IMR-90 (cell line): ENCODE data around the gene DNTTIP2. TPM values are rescaled to one million over a fixed set of nuclear protein-coding genes. Genes with fewer than 3 reads are reported as not detected.

Experiments used
- ATAC-seq: fragments of 200-7000 bp; cut with Tn5 transposase; 2 replicates; pipeline ENCODE4 v1.9.1; 2020; ENCODE audit warnings: low read depth, mild to moderate bottlenecking, moderate library complexity
- BruUV-seq: library from RNA; stranded (reverse); fragments of 400-500 nt; replicated peaks from 2 replicates; lab custom pipeline; 2021; lab: Mats Ljungman, UMichigan
- CTCF ChIA-PET: fragments of 300-600 bp; formaldehyde crosslinking; extraction: SDS; loops from one replicate; lab custom pipeline; 2021; ENCODE audit warnings: antibody characterized with exemption; lab: Yijun Ruan, JAX
- POLR2A ChIA-PET: fragments of 300-600 bp; sonication (Branson Sonifier 250); formaldehyde crosslinking; loops from one replicate; lab custom pipeline; 2022; ENCODE audit warnings: antibody characterized with exemption; ENCODE audit not compliant: unreplicated experiment; lab: Charles Lee
- DNase-seq: peaks from one replicate; pipeline ENCODE4 v3.0.0; 2013
- H2AFZ ChIP-seq: replicated peaks from 2 replicates; pipeline ENCODE3; 2013; ENCODE audit warnings: low read length, mild to moderate bottlenecking; ENCODE audit not compliant: poor library complexity
- H2AK5ac ChIP-seq: 2 replicates; pipeline ENCODE4 v1.6.1; 2013; ENCODE audit warnings: low read depth, low read length, inconsistent platforms
- H2AK9ac ChIP-seq: replicated peaks from 2 replicates; pipeline ENCODE3; 2013; ENCODE audit warnings: mild to moderate bottlenecking, low read depth, low read length, moderate library complexity; ENCODE audit not compliant: poor library complexity
- H2BK120ac ChIP-seq: 2 replicates; pipeline ENCODE4 v1.6.1; 2013; ENCODE audit warnings: low read depth, low read length, inconsistent platforms
- H2BK15ac ChIP-seq: 3 replicates; pipeline ENCODE4 v1.6.1; 2013; ENCODE audit warnings: low read depth, low read length, inconsistent platforms
- H2BK20ac ChIP-seq: 2 replicates; pipeline ENCODE4 v1.6.1; 2013; ENCODE audit warnings: low read depth, mild to moderate bottlenecking, inconsistent platforms, low read length, moderate library complexity
- H2BK5ac ChIP-seq: 2 replicates; pipeline ENCODE4 v1.6.1; 2013; ENCODE audit warnings: mild to moderate bottlenecking, low read depth, low read length, inconsistent platforms; ENCODE audit not compliant: poor library complexity, severe bottlenecking
- H3K14ac ChIP-seq: replicated peaks from 2 replicates; pipeline ENCODE4 v1.6.1; 2013; ENCODE audit warnings: low read depth, low read length, inconsistent platforms
- H3K18ac ChIP-seq: 2 replicates; pipeline ENCODE4 v1.6.1; 2013; ENCODE audit warnings: low read depth, low read length, control low read depth
- H3K23ac ChIP-seq: 2 replicates; pipeline ENCODE4 v1.6.1; 2013; ENCODE audit warnings: low read depth, low read length, inconsistent platforms
- H3K27ac ChIP-seq: 2 replicates; pipeline ENCODE4 v1.5.1; 2013; ENCODE audit warnings: mild to moderate bottlenecking, control low read depth, low read length; ENCODE audit not compliant: insufficient read depth
- H3K27me3 ChIP-seq: 2 replicates; pipeline ENCODE4 v1.6.1; 2013; ENCODE audit warnings: low read length; ENCODE audit not compliant: control insufficient read depth, insufficient read depth
- H3K36me3 ChIP-seq: 2 replicates; pipeline ENCODE4 v1.6.1; 2013; ENCODE audit warnings: low read length, mixed read lengths; ENCODE audit not compliant: control insufficient read depth, insufficient read depth
- H3K4ac ChIP-seq: 2 replicates; pipeline ENCODE4 v1.6.1; 2013; ENCODE audit warnings: low read depth, low read length, inconsistent platforms
- H3K4me1 ChIP-seq: 2 replicates; pipeline ENCODE4 v1.6.1; 2013; ENCODE audit warnings: low read length, mixed read lengths; ENCODE audit not compliant: control insufficient read depth, insufficient read depth
- H3K4me2 ChIP-seq: 2 replicates; pipeline ENCODE4 v1.6.1; 2013; ENCODE audit warnings: low read depth, mild to moderate bottlenecking, control low read depth, low read length, moderate library complexity
- H3K4me3 ChIP-seq: 2 replicates; pipeline ENCODE4 v1.5.1; 2013; ENCODE audit warnings: low read depth, mild to moderate bottlenecking, control low read depth, low read length, moderate library complexity; ENCODE audit not compliant: insufficient read depth
- H3K56ac ChIP-seq: 2 replicates; pipeline ENCODE4 v1.6.1; 2013; ENCODE audit warnings: low read length, inconsistent platforms; ENCODE audit not compliant: insufficient read depth; ENCODE audit errors: extremely low read depth
- H3K79me1 ChIP-seq, 2 experiments: 2 replicates each; pipeline ENCODE4 v1.6.1; 2013; ENCODE audit warnings: low read length in 2 of 2, inconsistent platforms in 1 of 2, low read depth in 1 of 2
- H3K9ac ChIP-seq: 2 replicates; pipeline ENCODE4 v1.6.1; 2013; ENCODE audit warnings: low read depth, low read length, control low read depth
- H3K9me1 ChIP-seq: 2 replicates; pipeline ENCODE4 v1.6.1; 2013; ENCODE audit warnings: low read length, inconsistent platforms; ENCODE audit not compliant: insufficient read depth
- H3K9me3 ChIP-seq: 2 replicates; pipeline ENCODE4 v1.6.1; 2013; ENCODE audit warnings: low read length; ENCODE audit not compliant: control insufficient read depth, insufficient read depth
- H4K20me1 ChIP-seq: 2 replicates; pipeline ENCODE4 v1.6.1; 2013; ENCODE audit warnings: low read length, inconsistent platforms; ENCODE audit not compliant: insufficient read depth
- H4K5ac ChIP-seq: 2 replicates; pipeline ENCODE4 v1.6.1; 2013; ENCODE audit warnings: mild to moderate bottlenecking, low read depth, low read length, control low read depth
- H4K8ac ChIP-seq, 2 experiments: 2 replicates each; pipeline ENCODE4 v1.6.1; 2013; ENCODE audit warnings: low read depth in 2 of 2, low read length in 2 of 2, control low read depth in 1 of 2, inconsistent platforms in 1 of 2
- H4K91ac ChIP-seq: 2 replicates; pipeline ENCODE4 v1.6.1; 2013; ENCODE audit warnings: low read depth, low read length, inconsistent platforms; ENCODE audit not compliant: insufficient read depth
- MXI1 ChIP-seq: IDR thresholded peaks from 2 replicates; pipeline ENCODE4 v1.6.1; 2012; ENCODE audit warnings: low read depth, mild to moderate bottlenecking, low read length, moderate library complexity, borderline replicate concordance
- NFE2L2 ChIP-seq: fragments of 150-350 bp; IDR thresholded peaks from 2 replicates; pipeline ENCODE4 v1.6.1; 2016; ENCODE audit warnings: low read depth, mild to moderate bottlenecking, low read length
- WGBS, 2 experiments: methylation state at CpG; one replicate each; pipeline versions ENCODE4 v1.1.5 to v1.1.7; 2013; ENCODE audit warnings: missing lambda C conversion rate in 2 of 2; ENCODE audit not compliant: insufficient read length in 1 of 2; ENCODE audit errors: extremely low coverage in 2 of 2; 5-methylcytosine and 5-hydroxymethylcytosine counted together
- dilution Hi-C: fragments of 300-500 bp; cut with HindIII; formaldehyde crosslinking; loops from one replicate; pipeline ENCODE4 v1.14.3; 2018; ENCODE audit warnings: low sequenced_read_pairs; ENCODE audit not compliant: unreplicated experiment
- in situ Hi-C: fragments of 300-500 bp; cut with MboI; formaldehyde crosslinking; loops from 3 replicates; pipeline ENCODE4 v1.14.3; 2019; ENCODE audit warnings: low sequenced_read_pairs, inconsistent platforms, mixed read lengths
- intact Hi-C: fragments of 100-400 bp; cut with micrococcal nuclease; formaldehyde crosslinking; loops from 2 replicates; pipeline ENCODE4 v1.10.0; 2022
- polyA plus RNA-seq, 3 experiments: library from polyadenylated mRNA; depleted of rRNA; stranded (reverse); fragments of >200 nt; gene quantifications; 2 replicates each; pipeline ENCODE4 v1.2.3, GENCODE V29; 2012; ENCODE audit warnings: low replicate concordance in 1 of 3
- total RNA-seq: library from RNA; depleted of rRNA; stranded (reverse); fragments of >200 nt; gene quantifications from 2 replicates; pipeline ENCODE4 v1.2.3, GENCODE V29; 2012

The DNTTIP2 gene
- total and polyA plus RNA-seq, 2 of the 4 experiments (the other 2 are of a cell fraction), result 14.2 to 24.4 TPM

DNA sequence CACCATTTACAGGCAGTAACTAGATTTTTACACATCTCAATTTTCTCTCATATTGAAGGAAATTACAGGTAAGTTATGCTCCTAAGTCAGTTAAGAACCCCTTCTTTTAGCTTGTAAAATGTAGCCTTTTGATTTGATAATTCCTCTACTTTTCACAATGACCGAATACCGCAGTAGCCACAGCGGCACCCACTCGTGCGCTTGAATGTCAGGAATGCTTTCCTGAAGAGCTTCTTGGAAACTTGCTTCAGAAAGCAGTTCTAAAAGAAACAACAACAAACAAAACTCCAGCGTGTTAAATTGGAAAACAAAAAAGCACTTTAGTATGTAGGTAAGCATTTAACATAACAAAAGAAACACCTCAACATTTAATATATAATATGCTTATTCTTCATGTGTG is 9.9 kb upstream of the DNTTIP2 start:
- no peak overlapping the region for H4K5ac ChIP-seq
- no CpG with 5 or more reads among the region's 6 CpGs for WGBS, 2 experiments
- no peak overlapping the region for H2BK5ac ChIP-seq
- in situ Hi-C loops, result loop anchor here (25.0 kb wide), 1 partner anchor 448 kb away; no protein-coding TSS in a partner anchor
- no peaks in the 10 kb centered on the region for H3K9me3 ChIP-seq
- POLR2A ChIA-PET, result no interaction called here
- H2AK9ac ChIP-seq, result no peak overlapping the region
- dilution Hi-C loops, result no loop called here
- DNase-seq, result no peak
- no peak overlapping the region for H3K4me2 ChIP-seq
- H3K27ac ChIP-seq, result no peak overlapping the region
- no peaks in the 10 kb centered on the region; the same call in 1 of the 2 replicates for H3K9me1 ChIP-seq
- H2BK20ac ChIP-seq, result no peak overlapping the region
- H2AFZ ChIP-seq, result no peak overlapping the region
- intact Hi-C loops, result no loop called here
- H2AK5ac ChIP-seq, result no peak overlapping the region
- no peaks in the 10 kb centered on the region for H3K4me1 ChIP-seq
- no peak overlapping the region for H2BK15ac ChIP-seq
- H3K27me3 ChIP-seq, result no peaks in the 10 kb centered on the region
- no TSS peak for BruUV-seq
- H3K4ac ChIP-seq, result no peak overlapping the region
- no peaks in the 10 kb centered on the region for H4K20me1 ChIP-seq
- peaks cover 3 to 13% of the 10 kb centered on the region in 2 experiments; a peak in 2 of 4 replicates for H3K79me1 ChIP-seq
- no peak for ATAC-seq
- H3K56ac ChIP-seq, result no peak overlapping the region
- no peak overlapping the region for H3K14ac ChIP-seq
- H3K9ac ChIP-seq, result no peak overlapping the region
- H3K23ac ChIP-seq, result no peak overlapping the region
- H2BK120ac ChIP-seq, result no peak overlapping the region
- no peak overlapping the region for H4K8ac ChIP-seq
- H3K4me3 ChIP-seq, result no peak overlapping the region
- H3K18ac ChIP-seq, result no peak overlapping the region
- H3K36me3 ChIP-seq, result peaks cover 11% of the 10 kb centered on the region
- TF ChIP-seq NFE2L2 (no peak), MXI1 (no peak)
- no peak overlapping the region for H4K91ac ChIP-seq
- CTCF ChIA-PET, result interaction anchor here (1.4 kb wide), 1 partner anchor 447 kb away, joined by 3 read pairs; no protein-coding TSS in a partner anchor
